GM12878 (cell line): ENCODE measurements around the gene BNC2. TPM values are rescaled to one million over a fixed set of nuclear protein-coding genes. Genes with fewer than 3 reads are reported as not detected.

Experiments
- FOS ChIP-seq: IDR thresholded peaks from 3 replicates; pipeline ENCODE4 v1.6.1; 2011; ENCODE audit warnings: borderline replicate concordance; ENCODE audit not compliant: insufficient read length; ENCODE audit errors: extremely low read depth
- LARP7 ChIP-seq: fragments of 450-650 bp; IDR thresholded peaks from 2 replicates; pipeline ENCODE4 v1.6.1; 2017; ENCODE audit warnings: mild to moderate bottlenecking
- MEF2B ChIP-seq: fragments of 450-650 bp; IDR thresholded peaks from 2 replicates; pipeline ENCODE4 v1.6.1; 2018; ENCODE audit warnings: mild to moderate bottlenecking, moderate library complexity; ENCODE audit not compliant: partially characterized antibody, poor library complexity, severe bottlenecking
- NR2C1 ChIP-seq: fragments of 450-650 bp; IDR thresholded peaks from 2 replicates; pipeline ENCODE4 v1.6.1; 2017; ENCODE audit warnings: antibody characterized with exemption, mild to moderate bottlenecking, moderate library complexity
- RBBP5 ChIP-seq: fragments of 200-600 bp; sonication (generic); conservative IDR thresholded peaks from 2 replicates; pipeline ENCODE4 v1.6.1; 2016
- SMAD1 ChIP-seq: fragments of 450-650 bp; IDR thresholded peaks from 2 replicates; pipeline ENCODE4 v1.6.1; 2018; ENCODE audit warnings: mild to moderate bottlenecking, low read depth; ENCODE audit not compliant: partially characterized antibody
- TCF12 ChIP-seq: IDR thresholded peaks from 2 replicates; pipeline ENCODE4 v1.6.1; 2011; ENCODE audit warnings: low read depth, mild to moderate bottlenecking, low read length
- ZNF207 ChIP-seq: fragments of 450-650 bp; IDR thresholded peaks from 2 replicates; pipeline ENCODE4 v1.6.1; 2014; ENCODE audit warnings: antibody characterized with exemption, mild to moderate bottlenecking, borderline replicate concordance
- polyA plus RNA-seq, 11 experiments: library from polyadenylated mRNA; depleted of rRNA in 4 of 11; unstranded in 6 of 11; stranded (reverse) in 5 of 11; fragments of >200 nt; fragmentation: Nextera tagmentation in 4 of 11; fragmentation: Illumina TruSeq in 1 of 11; extraction: Ambion mirVana in 4 of 11; extraction: Trizol in 1 of 11; gene quantifications; 1 replicate in 1 of 11; 2 replicates in 10 of 11; pipeline versions ENCODE4 v1.2.1 to v1.2.3, GENCODE V29; 2011 to 2016; ENCODE audit warnings: inconsistent platforms in 2 of 11, missing spikeins in 2 of 11, low read depth in 1 of 11
- total RNA-seq, 4 experiments: library from RNA; depleted of rRNA in 3 of 4; stranded (reverse); fragments of >200 nt in 3 of 4; fragmentation: Illumina TruSeq in 1 of 4; extraction: Trizol in 1 of 4; gene quantifications; 2 replicates each; pipeline versions ENCODE4 v1.2.1 to v1.2.3, GENCODE V29; 2013 to 2021
- TF ChIP-seq, protein P1 (sequence below): fragments of 450-650 bp; IDR thresholded peaks from 2 replicates; pipeline ENCODE4 v1.6.1; 2016; ENCODE audit warnings: mild to moderate bottlenecking
- TF ChIP-seq, protein P2 (sequence below): fragments of 450-650 bp; IDR thresholded peaks from 2 replicates; pipeline ENCODE4 v1.6.1; 2017; ENCODE audit warnings: mild to moderate bottlenecking, low read depth, inconsistent platforms; ENCODE audit not compliant: poor library complexity, severe bottlenecking
- TF ChIP-seq, protein P3 (sequence below): fragments of 450-650 bp; IDR thresholded peaks from 2 replicates; pipeline ENCODE4 v1.6.1; 2017; ENCODE audit warnings: mild to moderate bottlenecking, moderate library complexity
- TF ChIP-seq, protein P4 (sequence below): IDR thresholded peaks from 2 replicates; pipeline ENCODE4 v1.6.1; 2011; ENCODE audit warnings: borderline replicate concordance, low read depth, mild to moderate bottlenecking, moderate library complexity, low read length; ENCODE audit not compliant: insufficient read depth, poor library complexity, severe bottlenecking
- TF ChIP-seq, protein P5 (sequence below): IDR thresholded peaks from 2 replicates; pipeline ENCODE4 v1.6.1; 2012; ENCODE audit warnings: low read length, inconsistent platforms

BNC2 gene
- total and polyA plus RNA-seq, 10 of the 15 experiments (the other 5 are each of a cell fraction or from before 2014, with no cell fraction given), result 0.05 to 14.5 (median 0.26) TPM

DNA sequence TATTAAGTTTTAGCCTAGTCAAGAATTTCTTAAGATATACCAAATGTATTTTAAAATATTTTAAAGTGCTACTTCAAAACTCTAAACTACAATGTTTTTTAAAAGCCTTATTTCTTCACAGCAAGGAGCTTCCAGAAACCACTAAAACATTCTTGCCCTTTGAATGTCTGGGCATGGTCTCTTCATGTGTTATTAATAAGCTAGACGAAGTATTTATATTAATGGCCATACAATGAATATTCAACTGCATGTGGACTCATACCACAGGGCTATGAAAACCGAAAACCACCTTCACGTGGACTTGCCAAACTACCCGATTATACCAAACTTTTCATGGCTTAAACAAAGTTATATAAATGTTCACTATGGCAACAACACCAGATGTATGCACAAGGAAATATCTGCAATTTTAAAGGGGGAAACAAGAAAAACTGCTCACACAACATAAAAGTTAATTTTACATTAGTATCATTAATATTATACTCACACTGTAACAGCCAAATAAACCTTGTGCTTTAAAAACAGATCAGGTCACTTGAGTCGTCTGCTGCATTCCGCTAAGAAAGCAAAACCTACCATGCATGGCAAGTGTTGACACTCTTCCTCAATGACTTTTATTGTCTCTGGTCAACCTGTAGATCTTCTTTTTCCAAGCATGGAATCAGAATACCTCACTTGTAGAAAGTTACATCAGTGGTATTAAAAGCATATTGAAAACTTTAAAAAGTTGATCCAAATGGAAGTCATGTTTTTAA, 246.3 kb downstream of the BNC2 start (continued):
- TF ChIP-seq NR2C1 (no peak), RBBP5 (no peak), MEF2B (no peak), ZNF207 (no peak), FOS (no peak), TCF12 (no peak), SMAD1 (no peak), LARP7 (no peak)
- TF ChIP-seq, protein P1, sequence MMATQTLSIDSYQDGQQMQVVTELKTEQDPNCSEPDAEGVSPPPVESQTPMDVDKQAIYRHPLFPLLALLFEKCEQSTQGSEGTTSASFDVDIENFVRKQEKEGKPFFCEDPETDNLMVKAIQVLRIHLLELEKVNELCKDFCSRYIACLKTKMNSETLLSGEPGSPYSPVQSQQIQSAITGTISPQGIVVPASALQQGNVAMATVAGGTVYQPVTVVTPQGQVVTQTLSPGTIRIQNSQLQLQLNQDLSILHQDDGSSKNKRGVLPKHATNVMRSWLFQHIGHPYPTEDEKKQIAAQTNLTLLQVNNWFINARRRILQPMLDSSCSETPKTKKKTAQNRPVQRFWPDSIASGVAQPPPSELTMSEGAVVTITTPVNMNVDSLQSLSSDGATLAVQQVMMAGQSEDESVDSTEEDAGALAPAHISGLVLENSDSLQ, result no peak
- TF ChIP-seq, protein P2, sequence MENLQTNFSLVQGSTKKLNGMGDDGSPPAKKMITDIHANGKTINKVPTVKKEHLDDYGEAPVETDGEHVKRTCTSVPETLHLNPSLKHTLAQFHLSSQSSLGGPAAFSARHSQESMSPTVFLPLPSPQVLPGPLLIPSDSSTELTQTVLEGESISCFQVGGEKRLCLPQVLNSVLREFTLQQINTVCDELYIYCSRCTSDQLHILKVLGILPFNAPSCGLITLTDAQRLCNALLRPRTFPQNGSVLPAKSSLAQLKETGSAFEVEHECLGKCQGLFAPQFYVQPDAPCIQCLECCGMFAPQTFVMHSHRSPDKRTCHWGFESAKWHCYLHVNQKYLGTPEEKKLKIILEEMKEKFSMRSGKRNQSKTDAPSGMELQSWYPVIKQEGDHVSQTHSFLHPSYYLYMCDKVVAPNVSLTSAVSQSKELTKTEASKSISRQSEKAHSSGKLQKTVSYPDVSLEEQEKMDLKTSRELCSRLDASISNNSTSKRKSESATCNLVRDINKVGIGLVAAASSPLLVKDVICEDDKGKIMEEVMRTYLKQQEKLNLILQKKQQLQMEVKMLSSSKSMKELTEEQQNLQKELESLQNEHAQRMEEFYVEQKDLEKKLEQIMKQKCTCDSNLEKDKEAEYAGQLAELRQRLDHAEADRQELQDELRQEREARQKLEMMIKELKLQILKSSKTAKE, result no peak
- TF ChIP-seq, protein P3, sequence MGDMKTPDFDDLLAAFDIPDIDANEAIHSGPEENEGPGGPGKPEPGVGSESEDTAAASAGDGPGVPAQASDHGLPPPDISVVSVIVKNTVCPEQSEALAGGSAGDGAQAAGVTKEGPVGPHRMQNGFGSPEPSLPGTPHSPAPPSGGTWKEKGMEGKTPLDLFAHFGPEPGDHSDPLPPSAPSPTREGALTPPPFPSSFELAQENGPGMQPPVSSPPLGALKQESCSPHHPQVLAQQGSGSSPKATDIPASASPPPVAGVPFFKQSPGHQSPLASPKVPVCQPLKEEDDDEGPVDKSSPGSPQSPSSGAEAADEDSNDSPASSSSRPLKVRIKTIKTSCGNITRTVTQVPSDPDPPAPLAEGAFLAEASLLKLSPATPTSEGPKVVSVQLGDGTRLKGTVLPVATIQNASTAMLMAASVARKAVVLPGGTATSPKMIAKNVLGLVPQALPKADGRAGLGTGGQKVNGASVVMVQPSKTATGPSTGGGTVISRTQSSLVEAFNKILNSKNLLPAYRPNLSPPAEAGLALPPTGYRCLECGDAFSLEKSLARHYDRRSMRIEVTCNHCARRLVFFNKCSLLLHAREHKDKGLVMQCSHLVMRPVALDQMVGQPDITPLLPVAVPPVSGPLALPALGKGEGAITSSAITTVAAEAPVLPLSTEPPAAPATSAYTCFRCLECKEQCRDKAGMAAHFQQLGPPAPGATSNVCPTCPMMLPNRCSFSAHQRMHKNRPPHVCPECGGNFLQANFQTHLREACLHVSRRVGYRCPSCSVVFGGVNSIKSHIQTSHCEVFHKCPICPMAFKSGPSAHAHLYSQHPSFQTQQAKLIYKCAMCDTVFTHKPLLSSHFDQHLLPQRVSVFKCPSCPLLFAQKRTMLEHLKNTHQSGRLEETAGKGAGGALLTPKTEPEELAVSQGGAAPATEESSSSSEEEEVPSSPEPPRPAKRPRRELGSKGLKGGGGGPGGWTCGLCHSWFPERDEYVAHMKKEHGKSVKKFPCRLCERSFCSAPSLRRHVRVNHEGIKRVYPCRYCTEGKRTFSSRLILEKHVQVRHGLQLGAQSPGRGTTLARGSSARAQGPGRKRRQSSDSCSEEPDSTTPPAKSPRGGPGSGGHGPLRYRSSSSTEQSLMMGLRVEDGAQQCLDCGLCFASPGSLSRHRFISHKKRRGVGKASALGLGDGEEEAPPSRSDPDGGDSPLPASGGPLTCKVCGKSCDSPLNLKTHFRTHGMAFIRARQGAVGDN, result no peak
- TF ChIP-seq, protein P4, sequence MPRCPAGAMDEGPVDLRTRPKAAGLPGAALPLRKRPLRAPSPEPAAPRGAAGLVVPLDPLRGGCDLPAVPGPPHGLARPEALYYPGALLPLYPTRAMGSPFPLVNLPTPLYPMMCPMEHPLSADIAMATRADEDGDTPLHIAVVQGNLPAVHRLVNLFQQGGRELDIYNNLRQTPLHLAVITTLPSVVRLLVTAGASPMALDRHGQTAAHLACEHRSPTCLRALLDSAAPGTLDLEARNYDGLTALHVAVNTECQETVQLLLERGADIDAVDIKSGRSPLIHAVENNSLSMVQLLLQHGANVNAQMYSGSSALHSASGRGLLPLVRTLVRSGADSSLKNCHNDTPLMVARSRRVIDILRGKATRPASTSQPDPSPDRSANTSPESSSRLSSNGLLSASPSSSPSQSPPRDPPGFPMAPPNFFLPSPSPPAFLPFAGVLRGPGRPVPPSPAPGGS, result no peak
- TF ChIP-seq, protein P5, sequence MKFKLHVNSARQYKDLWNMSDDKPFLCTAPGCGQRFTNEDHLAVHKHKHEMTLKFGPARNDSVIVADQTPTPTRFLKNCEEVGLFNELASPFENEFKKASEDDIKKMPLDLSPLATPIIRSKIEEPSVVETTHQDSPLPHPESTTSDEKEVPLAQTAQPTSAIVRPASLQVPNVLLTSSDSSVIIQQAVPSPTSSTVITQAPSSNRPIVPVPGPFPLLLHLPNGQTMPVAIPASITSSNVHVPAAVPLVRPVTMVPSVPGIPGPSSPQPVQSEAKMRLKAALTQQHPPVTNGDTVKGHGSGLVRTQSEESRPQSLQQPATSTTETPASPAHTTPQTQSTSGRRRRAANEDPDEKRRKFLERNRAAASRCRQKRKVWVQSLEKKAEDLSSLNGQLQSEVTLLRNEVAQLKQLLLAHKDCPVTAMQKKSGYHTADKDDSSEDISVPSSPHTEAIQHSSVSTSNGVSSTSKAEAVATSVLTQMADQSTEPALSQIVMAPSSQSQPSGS, result no peak
